DOHH2 (cell line): Measurements from ENCODE around the gene ZIC1.

Source experiments
- EZH2phosphoT487 ChIP-seq: fragments of 200-600 bp; sonication (generic); IDR thresholded peaks from 2 replicates; pipeline ENCODE4 v1.6.1; 2017; ENCODE audit warnings: borderline replicate concordance, mild to moderate bottlenecking, antibody characterized with exemption, low read length, moderate library complexity, mixed read lengths
- TF ChIP-seq, protein P1 (sequence below): fragments of 200-600 bp; sonication (generic); IDR thresholded peaks from one replicate; pipeline ENCODE4 v1.5.1; 2014; ENCODE audit warnings: antibody characterized with exemption, mild to moderate bottlenecking, low read depth, low read length; ENCODE audit not compliant: poor library complexity, severe bottlenecking

DNA sequence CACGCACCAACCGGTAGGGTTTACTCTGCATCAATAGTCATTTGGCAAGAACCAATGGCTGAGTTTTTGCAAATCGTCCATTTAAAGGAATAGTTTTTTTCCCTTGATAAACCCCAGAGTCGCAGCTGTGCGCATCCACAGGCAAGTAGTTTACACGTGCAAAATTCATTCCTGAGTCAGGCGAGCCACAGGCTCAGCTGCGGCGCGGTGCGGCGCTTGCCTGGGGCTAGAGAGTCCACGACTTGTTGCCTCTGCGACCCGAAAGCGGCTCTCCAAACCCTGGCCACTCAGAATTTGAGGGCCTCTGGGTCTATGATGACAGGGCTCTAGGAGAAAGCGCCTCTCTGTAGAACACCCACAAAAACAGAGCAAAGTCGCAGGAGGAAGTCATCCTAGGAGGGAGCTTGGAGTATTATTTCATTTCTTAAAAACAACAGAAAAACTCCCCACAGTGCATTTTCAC, 39.5 kb upstream of the ZIC1 start:
- no peak for TF ChIP-seq EZH2phosphoT487
- TF ChIP-seq, protein P1, sequence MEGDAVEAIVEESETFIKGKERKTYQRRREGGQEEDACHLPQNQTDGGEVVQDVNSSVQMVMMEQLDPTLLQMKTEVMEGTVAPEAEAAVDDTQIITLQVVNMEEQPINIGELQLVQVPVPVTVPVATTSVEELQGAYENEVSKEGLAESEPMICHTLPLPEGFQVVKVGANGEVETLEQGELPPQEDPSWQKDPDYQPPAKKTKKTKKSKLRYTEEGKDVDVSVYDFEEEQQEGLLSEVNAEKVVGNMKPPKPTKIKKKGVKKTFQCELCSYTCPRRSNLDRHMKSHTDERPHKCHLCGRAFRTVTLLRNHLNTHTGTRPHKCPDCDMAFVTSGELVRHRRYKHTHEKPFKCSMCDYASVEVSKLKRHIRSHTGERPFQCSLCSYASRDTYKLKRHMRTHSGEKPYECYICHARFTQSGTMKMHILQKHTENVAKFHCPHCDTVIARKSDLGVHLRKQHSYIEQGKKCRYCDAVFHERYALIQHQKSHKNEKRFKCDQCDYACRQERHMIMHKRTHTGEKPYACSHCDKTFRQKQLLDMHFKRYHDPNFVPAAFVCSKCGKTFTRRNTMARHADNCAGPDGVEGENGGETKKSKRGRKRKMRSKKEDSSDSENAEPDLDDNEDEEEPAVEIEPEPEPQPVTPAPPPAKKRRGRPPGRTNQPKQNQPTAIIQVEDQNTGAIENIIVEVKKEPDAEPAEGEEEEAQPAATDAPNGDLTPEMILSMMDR, result no peak
